Subcutaneous adipose tissue (tissue), 4 donors: ENCODE data around the gene ACSM5. TPM values are rescaled to one million over a fixed set of nuclear protein-coding genes. Genes with fewer than 3 reads are reported as not detected.
"Not testable (repeated sequence)": the region's sequence is repeated elsewhere in the genome, so short reads cannot be mapped to it uniquely, and the experiment has no call there.

ENCODE experiments used
- CTCF ChIP-seq: fragments of 450-650 bp; IDR thresholded peaks from one replicate; pipeline ENCODE4 v1.5.1; 2016; ENCODE audit warnings: low read depth, mild to moderate bottlenecking, control low read depth, antibody characterized with exemption, moderate library complexity
- total RNA-seq, 4 donors: library from RNA; depleted of rRNA; stranded (reverse); fragments of >200 nt; gene quantifications; one replicate each; pipeline ENCODE4 v1.1.0, GENCODE V29; 2016

ACSM5 gene
- total RNA-seq, 4 donors from 2014 or later: 30.6 to 68.9 (median 51.8) TPM

- no peak for TF ChIP-seq CTCF
These were observed 6.2 kb downstream of the ACSM5 start for GRCh38 chr16:20415541-20415940.

GRCh38 chr16:20424129-20424866 lies 15.0 kb downstream of the ACSM5 start:
- TF ChIP-seq CTCF: no peak

- TF ChIP-seq CTCF: no peak
These were observed 21.6 kb downstream of the ACSM5 start for GRCh38 chr16:20430948-20431347.

- TF ChIP-seq CTCF: no peak
These were observed 31.9 kb downstream of the ACSM5 start for GRCh38 chr16:20441191-20441590.

GRCh38 chr16:20451364-20451763 lies 42.0 kb downstream of the ACSM5 start, which contains the start of gene ACSM2A:
Gene ACSM2A (plus strand): TSS chr16:20451521. CDS start chr16:20460115, 8,594 bp downstream.
- not testable (repeated sequence) for TF ChIP-seq CTCF

GRCh38 chr16:20484726-20485125 lies 75.4 kb downstream of the ACSM5 start:
- TF ChIP-seq CTCF: no peak

GRCh38 chr16:20485408-20485807 lies 76.1 kb downstream of the ACSM5 start:
- TF ChIP-seq CTCF: no peak

Other genes with a start within 250 kb of the ACSM5 start
- gene GP2, start 82.0 kb upstream of the ACSM5 start, total RNA-seq: not detected
- gene UMOD, start 56.8 kb upstream of the ACSM5 start, total RNA-seq: not detected
- gene PDILT, start 4.8 kb upstream of the ACSM5 start, total RNA-seq: not detected
- gene ACSM2A, start 42.0 kb downstream of the ACSM5 start, total RNA-seq: under 1 TPM in 1 of 4 donors, not detected in 3; 0.85 TPM
- gene ACSM2B, start 166.8 kb downstream of the ACSM5 start, total RNA-seq: not detected